Gastroesophageal sphincter (tissue), 4 donors: ENCODE data around the gene MYPN. TPM values are rescaled to one million over a fixed set of nuclear protein-coding genes. Genes with fewer than 3 reads are reported as not detected.

Source experiments
- ATAC-seq: fragments of 150-250 bp; one replicate; pipeline ENCODE4 v1.9.1; 2016; ENCODE audit warnings: mild to moderate bottlenecking, moderate library complexity
- H3K27ac ChIP-seq, 4 donors: fragments of 200-600 bp; sonication (generic) in 3 of 4; 1 replicate in 3 of 4; 2 replicates in 1 of 4; pipeline ENCODE4 v1.5.1; 2016 to 2019
- H3K27me3 ChIP-seq: fragments of 200-600 bp; sonication (generic); one replicate; pipeline ENCODE4 v1.5.1; 2019
- H3K36me3 ChIP-seq, 2 donors: fragments of 200-600 bp; sonication (generic); one replicate each; pipeline ENCODE4 v1.5.1; 2019; ENCODE audit warnings: control low read depth in 1 of 2
- H3K4me1 ChIP-seq, 3 donors: fragments of 200-600 bp; sonication (generic); 1 replicate in 2 of 3; 2 replicates in 1 of 3; pipeline ENCODE4 v1.5.1; 2016 to 2019; ENCODE audit warnings: control low read depth in 2 of 3
- H3K4me3 ChIP-seq, 2 donors: fragments of 200-600 bp; sonication (generic); one replicate each; pipeline ENCODE4 v1.5.1; 2019; ENCODE audit warnings: mild to moderate bottlenecking in 1 of 2, moderate library complexity in 1 of 2
- H3K9me3 ChIP-seq, 3 donors: fragments of 200-600 bp; sonication (generic); one replicate each; pipeline ENCODE4 v1.5.1; 2017 to 2019; ENCODE audit warnings: control low read depth in 2 of 3
- EP300 ChIP-seq: sonication (generic); formaldehyde crosslinking; IDR thresholded peaks from one replicate; pipeline ENCODE4 v1.6.1; 2017; ENCODE audit warnings: antibody characterized with exemption, mild to moderate bottlenecking
- POLR2A ChIP-seq, 2 donors: fragments of 450-650 bp; IDR thresholded peaks; one replicate each; pipeline ENCODE4 v1.6.1; 2017; ENCODE audit warnings: antibody characterized with exemption in 2 of 2, mild to moderate bottlenecking in 2 of 2, moderate library complexity in 1 of 2
- POLR2AphosphoS5 ChIP-seq: sonication (generic); formaldehyde crosslinking; IDR thresholded peaks from one replicate; pipeline ENCODE4 v1.6.1; 2017; ENCODE audit warnings: antibody characterized with exemption
- WGBS, 2 donors: methylation state at CpG; one replicate each; pipeline ENCODE4 v1.1.5; 2018; ENCODE audit warnings: low coverage in 1 of 2; 5-methylcytosine and 5-hydroxymethylcytosine counted together
- total RNA-seq, 4 donors: library from RNA; depleted of rRNA; stranded (reverse); fragments of >200 nt; gene quantifications; one replicate each; pipeline ENCODE4 v1.1.0, GENCODE V29; 2016
- TF ChIP-seq, protein P1 (sequence below), 4 experiments: fragments of 200-600 bp in 2 of 4; fragments of 450-650 bp in 2 of 4; sonication (generic) in 1 of 4; IDR thresholded peaks; one replicate each; pipeline ENCODE4 v1.5.1; 2017 to 2019; ENCODE audit warnings: antibody characterized with exemption in 4 of 4, mild to moderate bottlenecking in 2 of 4, moderate library complexity in 2 of 4

The MYPN gene
- total RNA-seq, 4 donors from 2014 or later: 0.79 to 1.9 TPM; not detected in 2

DNA sequence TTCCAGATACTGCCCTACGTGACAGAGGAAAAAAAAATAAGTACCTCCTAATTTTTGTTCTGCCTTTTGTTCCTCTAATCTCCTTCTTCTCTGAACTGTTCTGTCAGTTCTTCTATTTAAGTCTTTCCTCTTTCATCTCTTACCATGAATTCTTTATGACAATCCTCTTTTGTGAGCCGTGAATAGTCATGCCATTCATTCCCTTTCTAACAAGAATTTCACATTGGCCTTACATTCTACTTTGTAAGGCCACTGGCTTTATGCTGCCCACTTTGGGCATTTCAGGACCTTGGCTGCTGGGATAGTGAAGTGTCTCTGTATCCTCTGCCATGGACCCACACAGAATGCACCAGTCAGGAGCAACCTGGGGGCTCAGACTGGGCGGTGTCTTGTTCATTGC, 69.7 kb downstream of the MYPN start:
- no peak for ATAC-seq
- TF ChIP-seq POLR2AphosphoS5 (no peak), POLR2A (IDR thresholded peaks at IDR 0.05) (no peak), EP300 (no peak)
- TF ChIP-seq, protein P1, sequence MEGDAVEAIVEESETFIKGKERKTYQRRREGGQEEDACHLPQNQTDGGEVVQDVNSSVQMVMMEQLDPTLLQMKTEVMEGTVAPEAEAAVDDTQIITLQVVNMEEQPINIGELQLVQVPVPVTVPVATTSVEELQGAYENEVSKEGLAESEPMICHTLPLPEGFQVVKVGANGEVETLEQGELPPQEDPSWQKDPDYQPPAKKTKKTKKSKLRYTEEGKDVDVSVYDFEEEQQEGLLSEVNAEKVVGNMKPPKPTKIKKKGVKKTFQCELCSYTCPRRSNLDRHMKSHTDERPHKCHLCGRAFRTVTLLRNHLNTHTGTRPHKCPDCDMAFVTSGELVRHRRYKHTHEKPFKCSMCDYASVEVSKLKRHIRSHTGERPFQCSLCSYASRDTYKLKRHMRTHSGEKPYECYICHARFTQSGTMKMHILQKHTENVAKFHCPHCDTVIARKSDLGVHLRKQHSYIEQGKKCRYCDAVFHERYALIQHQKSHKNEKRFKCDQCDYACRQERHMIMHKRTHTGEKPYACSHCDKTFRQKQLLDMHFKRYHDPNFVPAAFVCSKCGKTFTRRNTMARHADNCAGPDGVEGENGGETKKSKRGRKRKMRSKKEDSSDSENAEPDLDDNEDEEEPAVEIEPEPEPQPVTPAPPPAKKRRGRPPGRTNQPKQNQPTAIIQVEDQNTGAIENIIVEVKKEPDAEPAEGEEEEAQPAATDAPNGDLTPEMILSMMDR (IDR thresholded peaks at IDR 0.05): no peak
- H3K27ac ChIP-seq: no peak overlapping the region
- H3K4me3 ChIP-seq: no peak overlapping the region
- no peaks in the 10 kb centered on the region for H3K4me1 ChIP-seq
- no peaks in the 10 kb centered on the region for H3K36me3 ChIP-seq
- no peaks in the 10 kb centered on the region for H3K9me3 ChIP-seq
- WGBS, 2 donors: 59 to 71% methylated on average over 2 to 3 of the region's 3 CpGs
- no peaks in the 10 kb centered on the region for H3K27me3 ChIP-seq

DNA sequence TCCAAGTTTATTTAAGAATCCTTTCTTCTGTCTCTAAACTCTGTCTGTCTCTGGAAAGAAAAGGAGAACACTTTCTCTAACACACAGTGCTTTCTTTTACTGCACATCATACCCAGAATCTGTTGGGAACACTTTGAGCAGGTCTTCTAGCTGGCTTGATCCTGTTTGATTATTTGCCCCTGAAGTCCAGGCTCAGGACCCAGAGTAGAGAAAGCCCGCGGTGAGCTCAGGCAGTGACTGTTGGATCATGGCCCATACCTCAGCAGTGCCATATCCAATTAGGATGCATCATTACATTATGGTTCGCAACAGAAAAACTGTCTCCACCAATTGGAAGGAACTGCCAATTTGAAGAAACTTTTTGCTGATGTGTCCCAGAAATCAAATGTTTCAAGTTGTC, 71.2 kb downstream of the MYPN start:
- no peak for ATAC-seq
- Histone ChIP-seq H3K4me3 (no peak overlapping the region), H3K27ac (no peak overlapping the region), H3K27me3 (peaks cover 4% of the 10 kb centered on the region), H3K4me1 (no peaks in the 10 kb centered on the region), H3K36me3 (no peaks in the 10 kb centered on the region), H3K9me3 (no peaks in the 10 kb centered on the region)
- TF ChIP-seq, protein P1 (IDR thresholded peaks at IDR 0.05): no peak
- TF ChIP-seq POLR2AphosphoS5: no peak
- TF ChIP-seq POLR2A (IDR thresholded peaks at IDR 0.05): no peak
- no peak for TF ChIP-seq EP300
- 88 to 96% methylated on average over 3 of the region's 3 CpGs for WGBS, 2 donors

DNA sequence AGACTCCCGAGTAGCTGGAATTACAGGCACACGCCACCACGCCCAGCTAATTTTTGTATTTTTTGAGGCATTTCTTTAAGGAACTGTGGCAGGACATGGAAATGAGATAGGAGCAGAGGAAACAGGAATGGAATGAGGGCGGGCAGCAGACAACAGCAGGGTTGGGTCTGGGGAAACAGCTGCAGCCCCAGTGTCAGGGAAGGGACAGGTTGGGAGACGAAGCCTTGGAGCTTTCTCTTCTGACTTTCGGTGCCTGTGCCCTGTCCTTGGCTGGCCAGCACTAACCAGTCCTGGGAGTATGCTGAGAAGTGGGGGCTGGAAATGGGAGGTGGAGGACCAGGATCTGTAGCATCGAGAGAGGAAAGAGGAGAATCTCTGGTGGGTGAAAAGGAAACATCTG, 75.3 kb downstream of the MYPN start:
- Histone ChIP-seq H3K27ac (no peak overlapping the region), H3K4me3 (no peak overlapping the region), H3K9me3 (no peaks in the 10 kb centered on the region), H3K4me1 (no peaks in the 10 kb centered on the region), H3K36me3 (no peaks in the 10 kb centered on the region), H3K27me3 (peaks cover 5% of the 10 kb centered on the region)
- TF ChIP-seq EP300 (no peak), POLR2AphosphoS5 (no peak)
- ATAC-seq: no peak
- WGBS, 2 donors: 53 to 68% methylated on average over 5 to 7 of the region's 7 CpGs

DNA sequence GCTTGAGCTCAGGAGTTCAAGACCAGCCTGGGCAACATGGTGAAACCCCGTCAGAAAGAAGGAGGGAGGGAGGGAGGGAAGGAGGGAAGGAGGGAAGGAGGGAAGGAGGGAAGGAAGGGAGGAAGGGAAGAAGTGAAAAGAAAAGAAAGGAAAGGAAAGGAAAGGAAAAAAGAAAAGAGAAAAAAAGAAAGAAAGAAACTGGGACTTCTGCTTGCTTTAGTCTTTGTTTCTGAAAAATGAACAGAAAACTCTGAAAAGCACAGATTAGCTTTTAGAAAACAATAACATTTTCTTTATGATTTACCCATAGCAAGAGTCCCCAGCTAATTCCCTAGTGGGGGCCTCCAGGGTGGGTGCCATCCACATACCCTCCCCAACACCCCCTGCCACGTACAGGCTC, 75.8 kb downstream of the MYPN start:
- Histone ChIP-seq H3K4me3 (no peak overlapping the region), H3K27ac (no peak overlapping the region), H3K36me3 (no peaks in the 10 kb centered on the region), H3K27me3 (peaks cover 5% of the 10 kb centered on the region), H3K4me1 (no peaks in the 10 kb centered on the region), H3K9me3 (no peaks in the 10 kb centered on the region)
- no peak for ATAC-seq
- WGBS, 2 donors: 39 to 50% methylated on average over 1 to 2 of the region's 2 CpGs
- TF ChIP-seq, protein P1 (IDR thresholded peaks at IDR 0.05): no peak
- no peak for TF ChIP-seq EP300
- TF ChIP-seq POLR2A (IDR thresholded peaks at IDR 0.05): no peak
- TF ChIP-seq POLR2AphosphoS5: no peak

DNA sequence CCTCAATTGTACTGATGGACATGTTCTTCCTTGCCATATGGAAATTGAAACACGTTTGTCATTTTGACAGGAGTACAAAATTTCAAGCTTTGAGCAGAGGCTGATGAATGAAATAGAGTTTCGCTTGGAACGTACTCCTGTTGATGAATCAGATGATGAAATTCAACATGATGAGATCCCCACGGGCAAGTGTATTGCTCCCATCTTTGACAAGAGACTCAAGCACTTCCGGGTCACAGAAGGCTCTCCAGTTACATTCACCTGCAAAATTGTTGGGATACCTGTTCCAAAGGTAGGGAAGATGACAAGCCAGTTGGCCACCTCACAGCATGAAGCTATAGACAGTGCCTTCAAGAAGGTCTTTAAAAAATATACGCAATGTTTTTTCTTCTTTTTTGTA, 79.5 kb downstream of the MYPN start:
- TF ChIP-seq, protein P1 (IDR thresholded peaks at IDR 0.05): no peak
- TF ChIP-seq POLR2A (IDR thresholded peaks at IDR 0.05) (no peak), POLR2AphosphoS5 (no peak), EP300 (no peak)
- no peak for ATAC-seq
- Histone ChIP-seq H3K4me3 (no peak overlapping the region), H3K4me1 (no peaks in the 10 kb centered on the region), H3K9me3 (no peaks in the 10 kb centered on the region), H3K36me3 (no peaks in the 10 kb centered on the region), H3K27ac (no peak overlapping the region), H3K27me3 (peaks cover 5% of the 10 kb centered on the region)
- 82 to 86% methylated on average over 4 to 6 of the region's 6 CpGs for WGBS, 2 donors
